ENCODE results near the gene SLC6A6. TPM values are rescaled to one million over a fixed set of nuclear protein-coding genes. Genes with fewer than 3 reads are reported as not detected.

Gene SLC6A6
- total and polyA plus RNA-seq, 10 donors, result 3.4 to 150 (median 104) TPM

- peaks cover 20 to 54% (median 31%) of the 10 kb centered on the region in 6 donors for H3K4me1 ChIP-seq
- intact Hi-C loops (cut with DNase I; ENCODE audit: low total_unique reads), result no loop called here
- H3K27ac ChIP-seq, result no peak overlapping the region
- no peak for DNase-seq
- H3K36me3 ChIP-seq, result peaks cover 8 to 78% (median 56%) of the 10 kb centered on the region in 6 donors
- H3K4me3 ChIP-seq, result no peak overlapping the region
- TF ChIP-seq CTCF (IDR thresholded peaks at IDR 0.05 in 8 of 11, conservative IDR thresholded peaks at IDR 0.05 in 3 of 11), result no peak
- no peak for TF ChIP-seq POLR2A (IDR thresholded peaks at IDR 0.05)
- TF ChIP-seq POLR2AphosphoS5 (IDR thresholded peaks at IDR 0.05), result no peak
- 94 to 96% (median 95%) methylated on average over 6 of the region's 6 CpGs for WGBS, 5 donors
- no peaks in the 10 kb centered on the region for H3K27me3 ChIP-seq (replicated peaks in 1 of 7)
- no peaks in the 10 kb centered on the region for H3K9me3 ChIP-seq
Observed at GRCh38 chr3:14444380-14444779, 42.0 kb downstream of the SLC6A6 start.

DNA sequence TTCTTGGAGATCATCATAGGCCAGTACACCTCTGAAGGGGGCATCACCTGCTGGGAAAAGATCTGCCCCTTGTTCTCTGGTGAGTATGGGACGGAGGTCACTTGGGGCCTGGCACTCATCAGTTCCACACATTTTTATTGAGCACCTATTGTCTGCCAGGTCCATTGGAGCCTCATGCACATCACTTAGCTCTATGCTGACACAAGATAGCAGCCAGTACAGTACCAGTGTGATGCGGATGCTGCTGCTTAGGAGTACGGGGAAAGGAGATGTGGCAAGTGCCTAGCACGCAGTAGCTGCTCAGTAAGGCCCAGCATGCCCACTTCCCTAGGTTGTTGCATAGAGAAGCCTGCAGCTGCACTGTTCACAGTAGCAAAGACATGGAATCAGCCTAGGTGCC is 43.4 kb downstream of the SLC6A6 start:
- WGBS, 5 donors, result 96 to 100% (median 98%) methylated on average over 4 of the region's 4 CpGs

DNA sequence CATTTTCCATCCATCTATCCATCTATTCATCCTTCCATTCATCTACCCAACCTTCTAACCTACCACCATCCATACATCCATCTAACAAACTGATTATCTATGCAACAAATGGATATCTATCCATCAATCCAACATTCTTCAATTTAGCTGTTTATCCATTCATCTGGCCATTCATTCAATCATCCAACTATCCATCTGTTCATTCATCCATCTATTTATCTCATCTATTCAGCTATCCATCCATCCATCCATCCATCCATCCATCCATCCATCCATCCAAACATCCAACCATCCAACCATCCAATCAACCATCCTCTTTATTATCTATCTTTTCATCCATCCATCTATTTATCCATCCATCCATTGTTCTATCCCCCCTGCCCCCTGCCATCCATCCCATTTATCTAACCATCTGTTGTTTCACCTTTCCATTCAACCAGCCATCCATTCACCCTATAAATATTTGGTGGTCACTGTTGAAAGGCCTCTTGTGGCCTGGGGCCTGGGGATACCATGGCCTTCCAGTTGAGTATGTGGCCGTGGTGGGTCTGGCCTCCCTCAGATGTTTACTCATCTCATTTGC is 44.7 kb downstream of the SLC6A6 start:
- Histone ChIP-seq H3K9me3 (no peaks in the 10 kb centered on the region), H3K27me3 (replicated peaks in 1 of 7) (no peaks in the 10 kb centered on the region), H3K36me3 (peaks cover 8 to 100% (median 77%) of the 10 kb centered on the region in 6 donors), H3K4me1 (peaks cover 4 to 39% (median 14%) of the 10 kb centered on the region in 6 donors), H3K4me3 (no peak overlapping the region), H3K27ac (no peak overlapping the region)
- intact Hi-C loops (cut with DNase I; ENCODE audit: low total_unique reads), result no loop called here
- no peak for DNase-seq
- TF ChIP-seq POLR2AphosphoS5 (IDR thresholded peaks at IDR 0.05), result no peak
- 94 to 100% (median 96%) methylated on average over 1 of the region's 1 CpG for WGBS, 5 donors

More for the DNA sequence above, 43.4 kb downstream of the SLC6A6 start:
- peaks cover 6 to 41% (median 18%) of the 10 kb centered on the region in 6 donors for H3K4me1 ChIP-seq
- H3K36me3 ChIP-seq, result peaks cover 8 to 92% (median 66%) of the 10 kb centered on the region in 6 donors
- H3K27ac ChIP-seq, result no peak overlapping the region
- TF ChIP-seq POLR2AphosphoS5 (IDR thresholded peaks at IDR 0.05), result no peak
- TF ChIP-seq CTCF (IDR thresholded peaks at IDR 0.05 in 8 of 11, conservative IDR thresholded peaks at IDR 0.05 in 3 of 11), result no peak
- TF ChIP-seq POLR2A (IDR thresholded peaks at IDR 0.05), result no peak
- DNase-seq, result no peak
- no peak overlapping the region for H3K4me3 ChIP-seq
- intact Hi-C loops (cut with DNase I; ENCODE audit: low total_unique reads), result no loop called here
- H3K9me3 ChIP-seq, result no peaks in the 10 kb centered on the region
- no peaks in the 10 kb centered on the region for H3K27me3 ChIP-seq (replicated peaks in 1 of 7)

DNA sequence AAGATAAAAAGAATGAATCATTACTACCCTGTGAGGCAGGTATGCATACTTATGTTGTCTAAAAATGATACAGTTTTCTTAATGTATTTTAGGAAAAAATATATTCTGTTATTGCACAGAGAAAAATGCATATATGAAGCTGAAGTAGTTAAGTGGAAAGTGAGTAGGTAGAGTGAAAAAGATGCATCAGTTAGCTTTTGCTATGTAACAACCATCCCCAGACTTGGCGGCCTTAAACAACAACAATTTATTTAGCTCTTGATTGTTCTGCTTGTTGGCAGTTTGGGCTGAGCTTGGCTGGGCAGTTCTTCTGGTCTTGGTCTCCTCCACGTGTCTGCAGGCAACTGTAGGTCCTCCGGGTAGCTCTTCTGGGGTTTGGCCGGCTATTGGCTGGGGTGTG is 45.7 kb downstream of the SLC6A6 start:
- Histone ChIP-seq H3K36me3 (peaks cover 8 to 100% (median 84%) of the 10 kb centered on the region in 6 donors), H3K4me1 (peaks cover 11 to 39% (median 24%) of the 10 kb centered on the region in 6 donors), H3K27me3 (replicated peaks in 1 of 7) (no peaks in the 10 kb centered on the region), H3K9me3 (no peaks in the 10 kb centered on the region), H3K4me3 (no peak overlapping the region), H3K27ac (no peak overlapping the region)
- 85 to 100% (median 97%) methylated on average over 4 of the region's 4 CpGs for WGBS, 5 donors
- no peak for DNase-seq
- TF ChIP-seq CTCF (IDR thresholded peaks at IDR 0.05 in 8 of 11, conservative IDR thresholded peaks at IDR 0.05 in 3 of 11) (no peak), POLR2AphosphoS5 (IDR thresholded peaks at IDR 0.05) (no peak), POLR2A (IDR thresholded peaks at IDR 0.05) (no peak)
- intact Hi-C loops (cut with DNase I; ENCODE audit: low total_unique reads), result no loop called here

Data from spleen (tissue), 11 donors.